Brain pericyte (primary cell): ENCODE measurements around the gene ZCCHC12.

Source experiments
- DNase-seq: peaks from one replicate; pipeline ENCODE4 v3.0.0-alpha.2; 2012; ENCODE audit warnings: low read depth, low spot score

ZCCHC12 gene

DNA sequence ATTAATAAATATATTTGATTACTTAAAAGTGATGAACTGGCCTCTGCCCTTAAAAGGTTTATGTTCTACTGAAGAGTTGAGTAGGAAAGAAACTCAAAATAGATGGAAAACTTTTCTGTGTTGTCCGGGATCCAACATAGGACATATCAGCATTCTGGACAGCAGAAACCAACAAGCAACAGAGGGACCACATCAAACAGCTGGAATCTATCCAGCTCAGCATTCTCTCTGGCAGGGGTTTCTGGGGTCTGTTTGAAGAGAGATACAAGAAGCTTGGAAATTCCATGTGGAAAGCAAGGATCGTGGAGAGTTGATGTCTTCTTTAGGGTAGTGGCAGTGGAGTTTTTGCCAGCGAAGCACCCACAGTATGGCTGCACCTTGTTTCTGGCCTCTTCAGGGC is 43.6 kb downstream of the ZCCHC12 start:
- no peak for DNase-seq

DNA sequence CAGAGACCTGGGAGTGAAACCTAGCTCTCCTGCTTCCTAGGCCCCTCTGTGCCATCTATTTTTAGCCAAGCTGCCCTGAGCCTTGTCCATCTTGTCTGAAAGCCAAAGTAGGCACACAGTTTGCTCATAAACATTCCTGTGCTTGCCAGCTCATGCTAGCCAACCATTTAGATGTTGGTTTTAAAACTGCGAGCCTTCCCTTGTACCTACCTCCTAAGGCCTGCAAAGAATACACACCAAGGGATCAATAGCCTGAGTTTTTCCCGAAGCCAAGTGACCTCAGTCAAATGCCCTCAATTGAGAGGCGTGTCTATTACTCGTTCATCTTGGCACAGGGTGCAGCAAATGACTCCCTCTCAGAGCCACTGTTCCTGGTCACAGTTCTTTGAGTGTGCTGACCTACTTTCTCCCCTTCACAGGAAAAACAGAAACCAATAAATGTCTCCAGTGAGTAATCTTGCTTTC is 48.5 kb downstream of the ZCCHC12 start:
- DNase-seq, result no peak
